ENCODE results near the gene AIFM2.
"Not testable (repeated sequence)": the region's sequence is repeated elsewhere in the genome, so short reads cannot be mapped to it uniquely, and the experiment has no call there.

The AIFM2 gene

GRCh38 chr10:70096016-70096704, 36.5 kb downstream of the AIFM2 start:
- no peak for DNase-seq (ENCODE audit: low read depth in 1 of 2, low spot score in 1 of 2)

- DNase-seq (ENCODE audit: low read depth in 1 of 2, low spot score in 1 of 2), result no peak
Measured at GRCh38 chr10:70094250-70094649, 38.4 kb downstream of the AIFM2 start.

- DNase-seq (ENCODE audit: low read depth in 1 of 2, low spot score in 1 of 2), result no peak
Measured at GRCh38 chr10:70093335-70093944, 39.2 kb downstream of the AIFM2 start.

- DNase-seq (ENCODE audit: low read depth in 1 of 2, low spot score in 1 of 2), result no peak
Measured at GRCh38 chr10:70092389-70092718, 40.3 kb downstream of the AIFM2 start.

GRCh38 chr10:70090951-70091350, 41.7 kb downstream of the AIFM2 start:
- DNase-seq (ENCODE audit: low read depth in 1 of 2, low spot score in 1 of 2), result no peak

- no peak for DNase-seq (ENCODE audit: low read depth in 1 of 2, low spot score in 1 of 2)
Measured at GRCh38 chr10:70090013-70090412, 42.6 kb downstream of the AIFM2 start.

- no peak for DNase-seq (ENCODE audit: low read depth in 1 of 2, low spot score in 1 of 2)
Measured at GRCh38 chr10:70088308-70088698, 44.3 kb downstream of the AIFM2 start.

GRCh38 chr10:70087616-70088307, 44.9 kb downstream of the AIFM2 start:
- no peak for DNase-seq (ENCODE audit: low read depth in 1 of 2, low spot score in 1 of 2)

- no peak for DNase-seq (ENCODE audit: low read depth in 1 of 2, low spot score in 1 of 2)
Measured at GRCh38 chr10:70085975-70086613, 46.5 kb downstream of the AIFM2 start.

- no peak for DNase-seq (ENCODE audit: low read depth in 1 of 2, low spot score in 1 of 2)
Measured at GRCh38 chr10:70084189-70084588, 48.4 kb downstream of the AIFM2 start.

- not testable (repeated sequence) for DNase-seq (ENCODE audit: low read depth in 1 of 2, low spot score in 1 of 2)
Measured at GRCh38 chr10:70080789-70081188, 51.8 kb downstream of the AIFM2 start.

- DNase-seq (ENCODE audit: low read depth in 1 of 2, low spot score in 1 of 2), result no peak
Measured at GRCh38 chr10:70078937-70079336, 53.7 kb downstream of the AIFM2 start.

GRCh38 chr10:70078329-70078728, 54.3 kb downstream of the AIFM2 start:
- DNase-seq (ENCODE audit: low read depth in 1 of 2, low spot score in 1 of 2), result no peak

GRCh38 chr10:70074971-70075370, 57.7 kb downstream of the AIFM2 start:
- no peak for DNase-seq (ENCODE audit: low read depth in 1 of 2, low spot score in 1 of 2)

GRCh38 chr10:70074165-70074564, 58.5 kb downstream of the AIFM2 start:
- DNase-seq (ENCODE audit: low read depth in 1 of 2, low spot score in 1 of 2), result no peak

- no peak for DNase-seq (ENCODE audit: low read depth in 1 of 2, low spot score in 1 of 2)
Measured at GRCh38 chr10:70070834-70071233, 61.8 kb downstream of the AIFM2 start.

- no peak for DNase-seq (ENCODE audit: low read depth in 1 of 2, low spot score in 1 of 2)
Measured at GRCh38 chr10:70069346-70069745, 63.3 kb downstream of the AIFM2 start.

GRCh38 chr10:70068925-70069324, 63.7 kb downstream of the AIFM2 start:
- no peak for DNase-seq (ENCODE audit: low read depth in 1 of 2, low spot score in 1 of 2)

- DNase-seq (ENCODE audit: low read depth in 1 of 2, low spot score in 1 of 2), result no peak
Measured at GRCh38 chr10:70067586-70067985, 65.0 kb downstream of the AIFM2 start.

GRCh38 chr10:70066190-70066589, 66.4 kb downstream of the AIFM2 start:
- no peak for DNase-seq (ENCODE audit: low read depth in 1 of 2, low spot score in 1 of 2)

- no peak for DNase-seq (ENCODE audit: low read depth in 1 of 2, low spot score in 1 of 2)
Measured at GRCh38 chr10:70064486-70064885, 68.1 kb downstream of the AIFM2 start.
